Measurements from ENCODE around the gene CCDC158.
"Not testable (repeated sequence)": the region's sequence is repeated elsewhere in the genome, so short reads cannot be mapped to it uniquely, and the experiment has no call there.

The CCDC158 gene

DNA sequence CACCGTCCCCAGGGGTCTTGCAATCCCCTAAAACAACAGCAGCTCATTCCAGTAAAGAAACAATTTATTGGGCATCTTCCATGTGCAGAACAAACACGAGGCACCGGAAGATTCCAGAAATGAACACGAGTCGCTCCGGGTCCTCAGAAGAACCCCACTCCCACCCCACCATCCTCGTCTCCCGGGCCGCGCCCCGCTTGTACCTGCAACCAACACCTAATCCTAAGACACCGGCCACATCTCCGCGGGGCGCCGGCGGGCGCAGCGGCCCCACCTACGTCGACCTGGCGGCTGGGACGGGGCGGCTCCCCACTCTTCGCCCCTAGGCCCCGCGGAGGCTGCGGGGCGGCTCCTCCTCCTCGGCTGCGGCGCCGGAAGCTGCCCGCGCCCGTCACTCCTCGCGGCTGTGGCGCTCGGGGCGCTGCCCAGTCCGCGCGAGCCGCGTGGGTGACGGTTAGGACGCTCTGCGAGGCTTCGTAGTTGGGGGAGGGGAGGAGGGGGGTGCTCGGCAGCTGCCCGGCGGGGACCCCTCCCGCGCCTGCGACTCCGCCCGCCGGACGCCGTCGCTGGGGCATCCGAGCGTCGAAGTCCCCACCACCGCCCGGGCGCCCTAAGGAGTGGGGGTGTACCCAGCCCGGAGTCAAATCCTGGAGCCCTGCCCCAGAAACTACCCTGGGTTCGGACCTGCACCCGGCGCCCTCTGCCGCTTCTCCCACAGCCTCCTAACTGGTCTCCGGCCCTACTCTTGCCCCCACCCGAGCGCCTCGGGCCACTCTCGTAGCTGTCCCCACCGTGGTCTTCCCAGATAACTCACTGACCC lies at the start of gene CCDC158:
Gene CCDC158 (minus strand): TSS at position 380 of the 820 bp plus-strand sequence. CDS start 17,934 bp downstream, outside the sequence.
- DNase-seq = no peak

DNA sequence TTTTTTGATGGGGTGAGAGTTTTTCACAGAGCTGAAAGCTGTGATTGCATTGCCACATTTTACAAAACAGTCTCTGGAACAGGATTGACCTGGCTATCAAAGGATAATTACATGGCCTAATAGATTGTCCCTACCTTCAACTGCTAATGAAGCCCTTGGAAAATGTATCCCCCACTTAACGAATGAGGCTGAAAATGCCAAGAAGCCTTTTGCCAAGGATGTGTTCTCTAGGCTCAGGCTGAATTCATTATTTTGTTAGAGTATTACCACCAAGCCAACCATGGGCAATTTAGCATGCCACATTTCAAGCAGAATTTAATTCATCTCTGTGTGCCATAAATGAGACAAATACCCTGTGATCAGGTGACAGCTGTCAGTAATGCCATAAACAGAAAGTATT lies 49.6 kb upstream of the CCDC158 start:
- no peak for DNase-seq

DNA sequence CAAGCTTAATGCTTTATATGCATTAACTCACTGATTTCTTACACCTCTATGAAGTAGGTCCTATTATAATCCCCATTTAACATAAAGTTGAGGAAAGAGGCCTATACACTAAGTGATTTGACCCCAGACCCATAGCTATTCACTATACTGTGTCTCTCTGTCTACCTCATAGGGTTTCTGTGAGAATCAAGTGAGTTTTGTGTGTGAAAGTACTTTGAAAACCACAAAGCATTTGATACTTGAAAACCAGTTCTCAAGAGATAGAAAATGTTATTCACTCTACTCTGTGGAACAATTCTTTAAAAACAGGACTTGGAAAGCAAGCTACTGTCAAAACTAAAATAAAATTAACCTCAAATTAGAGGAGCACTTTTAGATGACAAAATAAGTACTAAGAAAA lies 49.1 kb upstream of the CCDC158 start:
- DNase-seq = no peak

DNA sequence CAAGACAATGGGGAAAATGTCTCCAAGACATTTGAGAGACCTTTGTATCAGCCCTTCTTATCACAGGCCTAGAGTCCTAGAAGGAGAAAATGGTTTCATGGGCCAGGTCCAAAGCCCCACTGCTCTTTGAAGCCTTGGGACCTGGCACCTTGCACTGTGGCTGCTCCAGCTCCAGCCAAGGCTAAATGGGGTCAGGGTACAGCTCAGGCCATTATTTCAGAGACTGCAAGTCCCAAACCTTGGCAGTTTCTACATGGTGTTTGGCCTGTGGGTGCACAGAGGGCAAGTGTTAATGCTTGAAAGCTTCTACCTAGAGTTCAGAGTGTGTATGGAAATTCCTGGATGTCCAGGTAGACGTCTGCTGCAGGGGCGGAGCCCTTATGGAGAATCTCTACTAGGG lies 42.6 kb upstream of the CCDC158 start:
- no peak for DNase-seq

DNA sequence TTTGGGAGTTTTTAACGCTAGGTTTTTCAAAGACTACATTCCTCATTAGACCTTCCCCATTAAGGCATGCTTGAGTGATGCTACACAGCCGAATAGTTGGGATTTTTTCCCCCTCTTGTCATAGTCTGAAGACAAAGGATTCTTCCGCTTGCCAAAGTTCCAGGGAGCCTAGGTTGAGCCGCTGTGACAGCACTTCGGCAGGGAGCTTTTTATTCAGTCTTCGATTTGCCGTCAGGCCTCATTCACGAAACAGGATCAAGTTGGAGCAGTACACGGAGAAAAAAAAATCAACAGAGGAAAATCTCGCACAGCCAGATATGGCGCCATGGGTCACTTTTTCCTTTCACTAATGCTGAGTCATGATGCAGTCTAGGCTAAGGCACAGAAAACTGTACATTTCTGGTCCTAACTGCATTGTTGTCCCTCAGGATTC lies 38.4 kb upstream of the CCDC158 start:
- no peak for DNase-seq

DNA sequence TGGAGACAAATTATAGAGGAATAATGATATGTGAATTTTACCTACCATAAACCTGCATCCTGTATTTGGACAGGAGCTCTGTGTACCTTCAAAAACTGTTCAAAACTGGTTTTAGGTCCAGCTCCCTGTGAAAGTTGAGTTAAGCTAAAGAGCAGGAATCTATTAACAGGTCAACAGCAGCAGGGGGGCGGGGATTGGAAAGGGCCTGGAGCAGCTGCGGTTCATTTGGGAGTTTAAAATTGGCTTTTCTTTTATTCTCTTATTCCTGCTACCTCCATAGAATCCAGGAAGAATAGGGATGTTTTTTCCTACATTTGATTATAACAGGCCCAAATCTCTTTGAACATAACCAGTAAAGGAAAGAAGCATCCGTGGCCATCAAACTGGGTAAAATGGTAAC lies 37.9 kb upstream of the CCDC158 start:
- DNase-seq = no peak

DNA sequence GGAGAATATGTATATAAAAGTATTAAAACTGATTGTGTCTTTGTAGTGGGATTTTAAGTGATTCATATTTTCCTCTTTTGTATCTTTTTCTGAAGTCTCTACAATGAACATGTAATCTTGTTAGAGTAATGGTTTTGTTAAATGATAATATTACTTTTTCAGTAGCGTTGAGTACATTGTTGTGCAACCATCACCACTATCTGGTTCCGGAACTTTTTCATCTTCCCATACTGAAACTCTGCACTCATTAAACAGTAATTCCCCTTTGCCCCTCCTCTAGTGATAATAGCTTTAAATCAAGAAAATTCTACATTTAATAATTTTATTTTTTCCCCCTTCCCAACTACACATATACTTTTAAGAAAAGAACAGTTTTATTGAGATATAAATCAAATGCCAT lies 37.4 kb upstream of the CCDC158 start:
- DNase-seq = no peak

DNA sequence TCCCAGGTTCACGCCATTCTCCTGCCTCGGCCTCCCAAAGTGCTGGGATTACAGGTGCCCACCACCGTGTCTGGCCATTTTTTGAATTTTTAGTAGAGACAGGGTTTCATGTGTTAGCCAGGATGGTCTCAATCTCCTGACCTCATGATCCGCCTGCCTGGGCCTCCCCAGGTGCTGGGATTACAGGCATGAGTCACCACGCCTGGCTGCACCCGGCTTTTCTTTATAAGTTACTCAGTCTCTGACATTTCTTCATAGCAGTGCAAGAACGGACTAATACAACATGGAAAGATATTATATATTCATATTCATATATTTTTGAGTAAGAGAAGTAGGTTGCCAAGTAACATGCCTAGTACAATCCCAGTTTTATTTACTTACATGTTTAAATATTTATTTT lies 36.9 kb upstream of the CCDC158 start:
- DNase-seq = no peak

DNA sequence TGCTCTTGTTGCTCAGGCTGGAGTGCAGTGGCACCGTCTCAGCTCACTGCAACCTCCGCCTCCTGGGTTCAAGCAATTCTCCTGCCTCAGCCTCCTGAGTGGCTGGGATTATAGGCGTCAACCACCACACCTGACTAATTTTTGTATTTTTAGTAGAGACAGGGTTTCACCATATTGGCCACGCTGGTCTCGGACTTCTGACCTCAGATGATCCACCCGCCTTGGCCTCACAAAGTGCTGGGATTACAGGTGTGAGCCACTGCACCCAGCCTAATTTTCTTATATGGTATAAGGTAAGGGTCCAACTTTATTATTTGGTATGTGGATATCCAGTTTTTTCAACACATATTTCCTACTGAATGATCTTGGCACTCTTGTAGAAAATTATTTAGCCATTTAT lies 33.1 kb upstream of the CCDC158 start:
- not testable (repeated sequence) for DNase-seq

DNA sequence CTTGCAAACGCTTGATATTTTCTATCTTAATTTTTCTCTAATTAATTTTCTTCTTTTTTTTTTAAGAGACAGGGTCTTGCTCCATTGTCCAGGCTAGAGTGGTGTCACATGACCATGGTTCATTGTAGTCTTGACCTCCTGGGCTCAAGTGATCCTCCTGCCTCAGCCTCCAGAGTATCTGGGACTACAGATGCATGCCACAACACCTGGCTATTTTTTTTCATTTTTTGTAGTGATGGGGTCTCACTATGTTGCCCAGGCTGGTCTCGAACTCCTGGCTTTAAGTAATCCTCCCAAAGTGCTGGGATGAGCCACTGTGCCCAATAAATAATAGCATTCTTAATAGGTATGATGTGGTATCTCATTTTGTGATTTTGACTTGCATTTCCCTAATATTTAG lies 32.3 kb upstream of the CCDC158 start:
- no peak for DNase-seq

DNA sequence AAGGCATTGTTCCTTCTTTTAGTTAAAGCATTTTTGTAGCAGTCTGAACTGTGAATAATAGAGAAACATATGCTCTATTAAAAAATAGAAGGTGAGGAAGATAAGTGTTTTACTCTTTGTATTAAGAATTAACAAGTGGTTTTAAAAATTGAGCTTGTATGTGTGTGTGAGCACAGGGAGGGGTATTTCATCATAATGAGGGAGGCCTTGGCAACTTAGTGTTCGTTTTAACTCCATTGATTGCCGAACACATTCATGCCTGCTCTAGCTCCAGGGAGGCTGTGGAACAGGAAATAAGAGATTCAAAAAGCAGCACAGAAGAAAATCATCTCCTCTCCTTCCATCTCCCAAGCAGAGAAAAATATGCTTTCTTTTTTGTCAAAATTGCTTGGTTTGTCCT lies 28.9 kb upstream of the CCDC158 start:
- DNase-seq = no peak

DNA sequence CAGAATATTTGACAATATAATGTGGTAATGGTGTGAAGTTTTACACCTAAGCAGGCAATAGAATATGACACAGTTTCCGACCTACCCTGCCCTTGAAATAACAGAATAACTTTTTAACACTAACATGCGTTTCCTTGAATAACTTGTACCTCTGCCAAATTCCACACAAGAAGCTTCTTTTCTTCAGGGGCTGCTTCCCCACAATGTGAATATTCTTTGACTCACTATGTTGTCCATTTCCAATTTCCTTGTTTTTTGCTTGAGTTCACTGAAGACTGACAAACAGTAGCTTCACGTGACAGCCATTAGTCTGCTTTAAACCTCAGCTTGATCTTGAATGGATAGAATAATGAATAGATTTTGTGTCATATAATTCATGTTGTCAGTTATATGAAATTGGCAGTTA lies 28.4 kb upstream of the CCDC158 start:
- DNase-seq = no peak

DNA sequence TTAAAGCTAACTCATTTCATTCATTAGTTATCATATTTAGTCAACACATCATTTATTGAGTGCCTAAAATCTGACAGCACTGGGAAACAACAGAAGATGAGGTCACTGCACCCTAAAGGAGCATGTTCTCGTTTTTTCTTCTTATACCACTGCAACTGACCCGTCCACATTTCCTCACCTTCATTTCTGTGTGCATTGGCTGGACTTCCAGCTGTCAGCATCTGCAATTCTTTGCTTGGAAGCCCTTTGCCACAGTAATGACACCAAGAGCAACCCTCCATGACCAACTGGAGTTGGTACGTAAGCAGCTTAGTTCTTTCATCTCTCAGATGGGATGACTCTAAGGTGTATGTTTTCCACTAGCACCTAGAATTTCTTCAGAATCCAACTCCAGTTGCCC lies 27.3 kb upstream of the CCDC158 start:
- DNase-seq = no peak

DNA sequence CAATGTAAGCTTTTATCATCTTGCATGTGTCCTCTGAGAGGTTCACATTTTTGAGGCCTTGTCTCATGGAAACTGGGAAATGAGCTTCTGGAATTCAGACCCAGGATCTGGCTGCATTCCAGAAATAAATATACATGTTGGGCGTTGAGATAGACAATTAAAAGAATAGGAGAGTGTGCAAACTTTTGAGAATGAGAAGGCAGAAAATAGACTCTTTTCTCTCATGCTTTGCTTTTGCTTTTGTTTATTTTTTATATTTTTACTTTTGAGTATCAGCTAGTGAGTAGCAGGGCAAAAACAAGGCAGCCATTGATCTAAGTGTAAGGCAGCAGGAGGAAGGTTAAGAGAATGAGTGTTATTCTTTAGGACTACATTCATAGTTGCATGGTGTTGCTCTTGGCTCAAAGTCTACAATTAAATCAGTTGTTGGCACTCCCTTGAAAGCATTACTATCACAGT lies 26.5 kb upstream of the CCDC158 start:
- no peak for DNase-seq

DNA sequence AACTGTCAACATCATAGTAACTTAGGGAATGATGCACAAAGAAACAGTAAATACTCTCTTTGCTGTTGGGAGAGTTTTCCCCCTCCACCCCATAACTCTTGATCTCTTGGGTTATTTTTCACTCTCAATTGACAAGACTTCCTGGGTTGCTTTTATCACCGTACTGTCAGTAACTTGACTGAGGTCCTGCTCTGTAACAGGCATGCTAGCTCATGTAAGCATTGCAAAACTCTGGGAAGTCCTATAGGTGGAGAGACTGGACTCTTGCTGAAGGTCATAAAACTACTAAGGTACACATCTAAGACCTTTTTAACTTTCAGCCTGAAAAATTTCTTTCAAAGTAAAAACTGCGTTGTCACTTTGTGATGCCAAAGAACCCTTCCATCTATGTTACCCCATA lies 25.0 kb upstream of the CCDC158 start:
- DNase-seq = no peak

DNA sequence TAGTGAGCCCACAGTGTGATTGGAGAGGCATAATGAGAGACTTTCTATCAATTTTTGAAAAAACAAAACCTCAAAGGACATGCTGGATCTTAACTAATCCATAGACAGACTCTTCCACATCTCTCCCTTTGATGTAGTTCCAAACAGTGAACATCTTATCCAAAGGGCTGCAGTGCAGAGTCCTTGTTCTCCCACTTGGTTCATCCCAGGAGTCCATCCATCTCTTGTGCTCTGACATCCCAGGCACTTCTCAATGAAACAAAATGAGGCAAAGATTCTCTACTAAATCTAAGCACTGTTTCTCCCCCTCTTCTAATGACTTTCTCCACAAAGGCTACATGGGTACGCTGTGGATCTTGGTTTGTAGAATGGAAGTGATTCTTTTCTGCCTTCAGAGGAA lies 22.4 kb upstream of the CCDC158 start:
- DNase-seq = no peak

DNA sequence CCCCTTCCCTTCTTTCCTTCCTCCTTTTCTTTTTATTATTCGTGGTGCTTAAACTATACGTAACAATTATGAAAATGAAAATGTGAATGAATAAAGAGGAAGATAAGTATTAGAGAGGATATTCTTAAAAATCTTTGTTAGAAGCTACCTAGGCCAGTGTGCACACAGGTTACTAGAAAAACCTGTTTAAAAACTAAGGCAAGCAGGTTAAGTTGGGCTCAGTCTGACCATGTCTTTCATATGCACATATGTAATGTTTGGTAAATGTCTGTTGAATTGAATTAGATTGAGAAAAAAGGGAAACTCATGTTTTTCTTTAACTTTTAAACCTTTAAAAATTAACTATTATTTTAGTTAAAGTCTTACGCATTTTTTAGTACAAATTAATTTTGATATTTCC lies 21.9 kb upstream of the CCDC158 start:
- no peak for DNase-seq

DNA sequence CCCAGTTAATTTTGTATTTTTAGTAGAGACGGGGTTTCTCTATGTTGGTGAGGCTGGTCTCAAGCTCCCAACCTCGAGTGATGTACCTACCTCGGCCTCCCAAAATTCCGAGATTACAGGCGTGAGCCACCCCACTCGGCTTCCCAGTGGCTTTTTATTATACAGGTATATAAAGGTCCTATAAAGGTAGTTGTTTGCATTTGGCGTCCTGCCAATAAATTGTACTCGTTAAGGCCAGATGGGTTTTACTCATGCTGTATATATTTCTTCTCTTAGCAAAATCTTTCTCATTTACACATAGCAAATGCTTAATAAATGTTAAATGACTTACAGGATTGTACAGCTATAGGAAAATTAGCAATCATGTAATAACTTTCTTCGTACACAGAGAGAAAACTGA lies 20.9 kb upstream of the CCDC158 start:
- DNase-seq = no peak

DNA sequence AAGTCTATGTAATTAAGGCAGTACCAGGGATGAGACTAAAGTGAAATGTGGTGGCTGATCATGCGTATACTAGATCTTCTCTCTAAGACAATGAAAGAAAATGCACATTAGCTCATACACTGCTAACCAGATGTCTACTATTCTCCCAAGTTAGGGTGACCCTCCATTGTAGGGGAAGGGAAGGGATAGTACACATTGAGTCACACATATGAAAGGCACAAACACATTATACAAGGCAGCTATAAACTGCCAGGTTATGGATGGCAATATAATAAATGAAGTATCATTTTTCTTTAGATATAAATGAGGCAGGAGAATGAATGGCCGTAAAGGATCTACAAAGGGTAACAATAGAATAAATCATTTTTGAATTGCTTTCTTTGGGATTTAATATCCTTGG lies 18.6 kb upstream of the CCDC158 start:
- no peak for DNase-seq

DNA sequence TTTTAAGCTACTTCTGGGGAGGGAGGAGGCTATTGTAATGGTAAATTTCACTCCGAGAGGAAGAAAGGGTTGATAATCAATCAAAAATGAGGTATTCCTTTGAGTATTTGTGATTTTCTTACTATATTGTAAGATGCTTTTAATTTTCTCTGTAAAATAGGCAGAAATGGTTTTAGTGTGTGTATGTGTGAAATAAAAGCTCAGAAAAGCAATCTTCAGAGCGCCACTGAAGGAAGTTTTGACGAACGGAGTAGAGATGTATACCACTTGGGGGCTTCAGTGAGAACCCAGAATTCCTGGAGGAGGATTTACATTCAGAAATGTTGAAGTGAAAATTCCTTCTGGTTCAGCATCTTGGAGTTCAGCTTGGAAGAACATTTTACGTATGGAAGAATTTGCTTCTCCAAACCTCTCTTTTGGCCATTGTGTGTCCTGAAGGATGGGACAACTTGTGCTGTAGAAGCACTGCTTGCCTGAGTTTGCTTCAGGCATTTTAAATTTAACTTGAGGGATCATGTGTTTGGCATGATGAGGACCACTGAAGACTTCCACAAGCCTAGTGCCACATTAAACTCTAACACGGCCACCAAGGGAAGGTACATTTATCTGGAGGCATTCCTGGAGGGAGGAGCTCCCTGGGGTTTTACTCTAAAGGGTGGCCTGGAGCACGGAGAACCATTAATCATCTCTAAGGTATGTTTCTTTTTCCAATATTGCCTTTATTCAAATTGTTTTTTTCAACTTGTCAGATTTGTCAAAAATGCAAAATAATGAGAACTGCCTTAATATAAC lies 14.8 kb upstream of the CCDC158 start:
- no peak for DNase-seq

DNA sequence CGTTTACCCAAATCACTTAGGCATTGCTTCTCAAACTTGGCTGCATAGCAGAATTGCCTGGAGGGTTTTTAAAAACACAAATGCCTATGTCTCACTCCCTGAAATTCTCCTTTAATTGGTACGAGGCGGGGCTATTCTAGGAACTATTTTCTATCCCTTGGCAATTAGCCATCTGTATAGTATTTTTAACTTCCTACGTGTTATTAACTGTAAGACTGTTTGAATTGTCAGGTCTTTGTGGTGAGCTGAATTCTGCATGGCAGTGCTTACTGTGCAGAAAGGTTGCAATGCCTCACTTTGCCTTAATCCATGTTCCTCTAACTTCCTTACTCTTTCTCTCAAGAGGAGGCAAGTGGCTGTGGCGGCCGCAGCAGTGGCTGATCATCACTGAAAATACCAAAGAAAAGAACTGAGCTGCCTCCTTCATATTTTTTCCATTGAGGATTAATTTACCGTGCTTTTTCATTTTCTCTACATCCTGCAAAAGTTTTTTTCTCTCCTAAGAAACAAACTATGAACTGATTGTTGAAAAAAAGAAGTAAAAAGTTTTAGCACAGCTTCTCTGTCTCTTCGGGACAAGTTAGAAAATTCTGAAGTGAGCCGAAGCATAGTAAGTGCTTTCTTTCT lies 14.1 kb upstream of the CCDC158 start, which contains the start of gene SHROOM3:
Gene SHROOM3 (plus strand): TSS at position 329 of the 627 bp plus-strand sequence. CDS start 824 bp downstream, outside the sequence.
- DNase-seq = no peak

DNA sequence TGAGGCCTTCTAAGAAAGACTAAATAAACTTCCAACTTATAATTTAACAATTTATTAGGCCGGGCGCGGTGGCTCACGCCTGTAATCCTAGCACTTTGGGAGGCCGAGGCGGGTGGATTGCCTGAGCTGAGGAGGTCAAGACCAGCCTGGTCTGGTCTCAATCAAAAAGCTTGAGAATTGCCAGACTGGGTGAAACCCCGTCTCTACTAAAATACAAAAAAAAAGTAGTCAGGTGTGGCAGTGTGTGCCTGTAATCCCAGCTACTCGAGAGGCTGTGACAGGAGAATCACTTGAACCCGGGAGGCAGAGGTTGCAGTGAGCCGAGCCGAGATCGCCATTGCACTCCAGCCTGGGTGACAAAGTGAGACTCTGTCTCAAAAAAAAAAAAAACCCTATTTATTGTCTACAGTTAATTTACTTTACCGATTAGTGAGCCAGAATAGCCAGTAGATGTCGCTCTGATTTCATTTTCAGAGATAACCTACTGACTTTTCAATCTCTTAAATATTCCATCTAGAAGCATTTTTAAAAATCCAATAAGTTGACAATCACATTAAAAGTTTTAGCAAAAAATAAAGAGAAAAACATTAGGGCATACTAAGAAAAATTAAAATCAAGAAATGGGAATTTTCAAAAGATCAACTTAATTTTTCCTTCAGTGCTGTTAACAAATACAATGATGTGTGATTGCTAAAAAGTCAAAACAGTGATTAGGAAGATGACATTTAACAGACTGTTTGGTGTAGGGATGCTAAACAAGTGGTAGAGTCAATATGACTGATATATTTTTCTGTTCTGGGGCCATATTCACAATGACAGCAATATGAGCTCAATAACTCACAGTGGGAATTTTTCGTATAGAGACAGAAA lies 9.8 kb upstream of the CCDC158 start:
- DNase-seq = peak; percentile 20

DNA sequence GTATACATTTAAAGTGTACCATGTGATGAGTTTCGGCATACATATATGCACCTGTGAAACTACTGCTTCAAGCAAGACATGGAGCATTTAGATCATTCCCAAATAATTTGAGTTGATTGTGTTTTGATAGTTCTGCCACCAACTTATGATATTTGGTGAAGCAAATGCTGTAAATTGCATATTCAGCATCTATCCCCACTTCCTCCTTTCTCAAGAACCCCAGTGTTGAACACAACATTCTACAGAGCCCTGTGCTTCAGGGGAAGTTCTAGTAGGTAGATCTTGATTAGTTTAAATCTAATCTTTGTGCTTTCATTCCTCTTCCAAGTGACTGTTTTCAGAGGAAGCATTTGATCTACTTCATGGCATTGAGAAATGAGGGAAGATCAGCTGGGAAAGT lies 8.7 kb upstream of the CCDC158 start:
- DNase-seq = no peak
